ENCODE results near the gene NR5A2.
"Not testable (repeated sequence)": the region's sequence is repeated elsewhere in the genome, so short reads cannot be mapped to it uniquely, and the experiment has no call there.

Gene NR5A2

GRCh38 chr1:200179781-200180160 lies 152.3 kb downstream of the NR5A2 start:
- no peak for DNase-seq (ENCODE audit: low spot score)
- Mint-ChIP-seq H3K27me3 (ENCODE audit: low read depth) (peaks cover 17% of the 10 kb centered on the region), H3K27ac (no peak overlapping the region), H3K4me1 (ENCODE audit: low read depth) (peaks cover 4% of the 10 kb centered on the region), H3K9me3 (no peaks in the 10 kb centered on the region), H3K4me3 (no peak overlapping the region), H3K36me3 (ENCODE audit: low read depth) (no peaks in the 10 kb centered on the region)

DNA sequence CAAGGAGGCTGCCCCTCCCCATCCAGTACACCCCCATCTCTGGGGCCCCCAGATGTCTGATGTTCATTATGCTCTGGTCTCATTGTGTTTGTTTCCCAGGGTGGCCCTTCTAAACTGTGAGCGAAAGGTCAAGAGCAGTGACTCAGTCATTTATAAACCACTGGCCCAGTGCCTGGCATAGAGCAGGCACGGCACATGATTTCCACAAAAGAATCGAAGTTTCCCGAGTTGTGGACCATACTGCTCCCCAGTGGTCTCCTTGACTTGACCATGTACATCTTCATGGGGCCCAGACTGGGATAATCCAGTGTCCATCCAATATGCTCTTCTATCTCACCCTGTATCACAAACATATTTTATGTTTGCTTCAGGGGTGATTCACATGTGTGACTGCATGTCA lies 153.3 kb downstream of the NR5A2 start:
- DNase-seq (ENCODE audit: low spot score), result no peak
- no peaks in the 10 kb centered on the region for H3K9me3 Mint-ChIP-seq

GRCh38 chr1:200181861-200182260 lies 154.4 kb downstream of the NR5A2 start:
- Mint-ChIP-seq H3K4me1 (ENCODE audit: low read depth) (no peaks in the 10 kb centered on the region), H3K36me3 (ENCODE audit: low read depth) (no peaks in the 10 kb centered on the region), H3K9me3 (peaks cover 4% of the 10 kb centered on the region), H3K4me3 (no peak overlapping the region), H3K27ac (no peak overlapping the region), H3K27me3 (ENCODE audit: low read depth) (peaks cover 23% of the 10 kb centered on the region)
- DNase-seq (ENCODE audit: low spot score), result no peak

More for the DNA sequence above, 153.3 kb downstream of the NR5A2 start:
- no peak overlapping the region for H3K27ac Mint-ChIP-seq
- H3K27me3 Mint-ChIP-seq (ENCODE audit: low read depth), result peaks cover 19% of the 10 kb centered on the region
- H3K36me3 Mint-ChIP-seq (ENCODE audit: low read depth), result no peaks in the 10 kb centered on the region
- no peaks in the 10 kb centered on the region for H3K4me1 Mint-ChIP-seq (ENCODE audit: low read depth)
- H3K4me3 Mint-ChIP-seq, result no peak overlapping the region

- peaks cover 4% of the 10 kb centered on the region for H3K9me3 Mint-ChIP-seq
- H3K27me3 Mint-ChIP-seq (ENCODE audit: low read depth), result peaks cover 26% of the 10 kb centered on the region
- no peak for DNase-seq (ENCODE audit: low spot score)
- H3K4me1 Mint-ChIP-seq (ENCODE audit: low read depth), result no peaks in the 10 kb centered on the region
- H3K27ac Mint-ChIP-seq, result no peak overlapping the region
- no peak overlapping the region for H3K4me3 Mint-ChIP-seq
- no peaks in the 10 kb centered on the region for H3K36me3 Mint-ChIP-seq (ENCODE audit: low read depth)
Observed at GRCh38 chr1:200182701-200183100, 155.2 kb downstream of the NR5A2 start.

GRCh38 chr1:200183637-200184036 lies 156.1 kb downstream of the NR5A2 start:
- Mint-ChIP-seq H3K4me3 (no peak overlapping the region), H3K9me3 (peaks cover 4% of the 10 kb centered on the region), H3K36me3 (ENCODE audit: low read depth) (no peaks in the 10 kb centered on the region), H3K4me1 (ENCODE audit: low read depth) (no peaks in the 10 kb centered on the region), H3K27me3 (ENCODE audit: low read depth) (peaks cover 32% of the 10 kb centered on the region), H3K27ac (no peak overlapping the region)
- DNase-seq (ENCODE audit: low spot score), result no peak

GRCh38 chr1:200184196-200184595 lies 156.7 kb downstream of the NR5A2 start:
- Mint-ChIP-seq H3K27ac (no peak overlapping the region), H3K9me3 (peaks cover 4% of the 10 kb centered on the region), H3K4me1 (ENCODE audit: low read depth) (no peaks in the 10 kb centered on the region), H3K4me3 (no peak overlapping the region), H3K27me3 (ENCODE audit: low read depth) (peaks cover 32% of the 10 kb centered on the region), H3K36me3 (ENCODE audit: low read depth) (no peaks in the 10 kb centered on the region)
- no peak for DNase-seq (ENCODE audit: low spot score)

GRCh38 chr1:200185191-200185590 lies 157.7 kb downstream of the NR5A2 start:
- DNase-seq (ENCODE audit: low spot score); H3K9me3 Mint-ChIP-seq; H3K27ac Mint-ChIP-seq; H3K36me3 Mint-ChIP-seq (ENCODE audit: low read depth); H3K4me3 Mint-ChIP-seq; H3K4me1 Mint-ChIP-seq (ENCODE audit: low read depth): not testable (repeated sequence)
- H3K27me3 Mint-ChIP-seq (ENCODE audit: low read depth), result peaks cover 32% of the 10 kb centered on the region

- H3K27ac Mint-ChIP-seq; DNase-seq (ENCODE audit: low spot score); H3K9me3 Mint-ChIP-seq; H3K36me3 Mint-ChIP-seq (ENCODE audit: low read depth); H3K4me1 Mint-ChIP-seq (ENCODE audit: low read depth); H3K4me3 Mint-ChIP-seq: not testable (repeated sequence)
- H3K27me3 Mint-ChIP-seq (ENCODE audit: low read depth), result peaks cover 27% of the 10 kb centered on the region
Observed at GRCh38 chr1:200187332-200187731, 159.8 kb downstream of the NR5A2 start.

DNA sequence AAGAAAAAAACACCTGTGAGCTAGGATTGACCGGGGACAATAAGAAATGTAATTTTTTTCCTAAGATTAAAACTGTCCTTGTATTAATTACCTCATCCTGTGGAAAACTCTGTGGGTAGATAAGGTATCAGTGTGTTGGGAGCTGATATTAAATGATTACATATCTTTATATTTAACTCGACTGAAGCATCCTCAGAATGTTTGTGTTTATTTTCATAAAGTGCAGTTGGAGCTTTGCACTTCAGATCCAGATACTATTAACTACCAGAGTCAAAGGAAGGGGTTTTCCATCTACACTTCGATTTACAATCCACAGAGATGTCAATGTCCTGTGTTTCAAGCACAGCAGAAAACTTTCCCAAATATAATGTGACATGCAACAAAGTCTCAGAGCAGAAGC lies 164.5 kb downstream of the NR5A2 start:
- no peak for DNase-seq (ENCODE audit: low spot score)
- no peaks in the 10 kb centered on the region for H3K9me3 Mint-ChIP-seq
- H3K36me3 Mint-ChIP-seq (ENCODE audit: low read depth), result no peaks in the 10 kb centered on the region
- H3K4me3 Mint-ChIP-seq, result no peak overlapping the region
- H3K27me3 Mint-ChIP-seq (ENCODE audit: low read depth), result peaks cover 18% of the 10 kb centered on the region
- H3K27ac Mint-ChIP-seq, result no peak overlapping the region
- H3K4me1 Mint-ChIP-seq (ENCODE audit: low read depth), result no peaks in the 10 kb centered on the region

- Mint-ChIP-seq H3K27ac (no peak overlapping the region), H3K36me3 (ENCODE audit: low read depth) (no peaks in the 10 kb centered on the region), H3K4me3 (no peak overlapping the region), H3K4me1 (ENCODE audit: low read depth) (no peaks in the 10 kb centered on the region), H3K9me3 (no peaks in the 10 kb centered on the region), H3K27me3 (ENCODE audit: low read depth) (peaks cover 14% of the 10 kb centered on the region)
- DNase-seq (ENCODE audit: low spot score), result no peak
Observed at GRCh38 chr1:200194477-200194876, 167.0 kb downstream of the NR5A2 start.

- Mint-ChIP-seq H3K27me3 (ENCODE audit: low read depth) (peaks cover 13% of the 10 kb centered on the region), H3K4me3 (no peak overlapping the region), H3K4me1 (ENCODE audit: low read depth) (no peaks in the 10 kb centered on the region), H3K9me3 (no peaks in the 10 kb centered on the region), H3K27ac (no peak overlapping the region), H3K36me3 (ENCODE audit: low read depth) (no peaks in the 10 kb centered on the region)
- no peak for DNase-seq (ENCODE audit: low spot score)
Observed at GRCh38 chr1:200198236-200198635, 170.7 kb downstream of the NR5A2 start.

DNA sequence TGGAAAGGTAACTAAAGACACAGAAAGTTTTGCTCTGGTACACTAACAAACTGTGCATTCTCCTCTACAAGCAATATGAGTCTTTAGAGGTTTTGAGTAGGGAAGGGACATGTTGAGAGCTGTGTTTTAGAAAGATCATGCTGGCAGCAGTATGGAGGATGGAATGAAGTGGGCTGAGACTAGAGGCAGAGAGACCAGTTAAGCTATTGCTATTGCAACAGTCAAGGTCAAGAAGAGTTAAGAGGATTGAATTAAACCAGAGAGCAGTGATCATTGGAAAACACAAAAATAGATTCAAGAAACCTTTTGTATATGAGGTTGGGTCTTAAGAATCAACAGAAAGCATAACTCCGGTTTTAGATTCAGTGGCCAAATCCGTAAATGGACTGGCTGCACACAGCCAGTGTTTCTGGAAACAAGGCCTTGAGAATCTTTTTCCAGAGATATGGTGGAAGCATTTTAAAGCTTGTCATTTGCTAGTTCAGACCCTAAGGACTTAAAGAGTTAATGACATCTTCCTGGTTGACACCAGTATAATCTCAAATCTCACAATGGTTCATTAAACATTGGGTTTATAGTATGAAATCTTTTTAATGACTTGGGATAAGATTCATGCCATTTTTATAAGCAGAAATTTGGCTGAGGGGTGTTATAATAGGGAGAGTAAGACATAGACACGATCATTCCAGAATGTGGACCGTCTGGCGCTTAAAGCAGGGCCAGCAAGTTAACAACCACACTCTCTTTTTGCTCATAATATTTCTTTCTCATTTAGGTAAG lies 177.9 kb downstream of the NR5A2 start:
- Mint-ChIP-seq H3K4me3 (no peak overlapping the region), H3K36me3 (ENCODE audit: low read depth) (no peaks in the 10 kb centered on the region), H3K27me3 (ENCODE audit: low read depth) (peaks cover 12% of the 10 kb centered on the region), H3K27ac (no peak overlapping the region), H3K9me3 (no peaks in the 10 kb centered on the region), H3K4me1 (ENCODE audit: low read depth) (no peaks in the 10 kb centered on the region)
- DNase-seq (ENCODE audit: low spot score), result no peak

DNA sequence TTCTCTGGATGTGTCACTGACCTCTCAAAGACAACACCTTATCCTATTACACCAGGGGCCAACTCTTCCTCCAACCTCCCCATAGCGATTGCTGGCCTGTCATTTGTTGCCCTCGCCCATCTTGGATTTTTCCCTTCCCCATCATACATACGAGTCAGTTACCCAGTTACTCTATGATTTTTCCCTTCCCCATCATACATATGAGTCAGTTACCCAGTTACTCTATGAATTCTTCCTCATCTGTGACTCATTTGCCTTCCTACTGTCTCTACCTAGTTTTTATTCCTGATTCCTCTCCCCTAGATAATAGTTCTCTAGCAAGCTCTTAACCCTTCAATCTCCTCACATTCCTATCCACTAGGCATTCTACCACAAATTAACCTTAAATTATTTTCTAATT lies 178.8 kb downstream of the NR5A2 start:
- Mint-ChIP-seq H3K27me3 (ENCODE audit: low read depth) (peaks cover 12% of the 10 kb centered on the region), H3K9me3 (no peaks in the 10 kb centered on the region), H3K4me1 (ENCODE audit: low read depth) (no peaks in the 10 kb centered on the region), H3K27ac (no peak overlapping the region), H3K36me3 (ENCODE audit: low read depth) (no peaks in the 10 kb centered on the region), H3K4me3 (no peak overlapping the region)
- DNase-seq (ENCODE audit: low spot score), result no peak

DNA sequence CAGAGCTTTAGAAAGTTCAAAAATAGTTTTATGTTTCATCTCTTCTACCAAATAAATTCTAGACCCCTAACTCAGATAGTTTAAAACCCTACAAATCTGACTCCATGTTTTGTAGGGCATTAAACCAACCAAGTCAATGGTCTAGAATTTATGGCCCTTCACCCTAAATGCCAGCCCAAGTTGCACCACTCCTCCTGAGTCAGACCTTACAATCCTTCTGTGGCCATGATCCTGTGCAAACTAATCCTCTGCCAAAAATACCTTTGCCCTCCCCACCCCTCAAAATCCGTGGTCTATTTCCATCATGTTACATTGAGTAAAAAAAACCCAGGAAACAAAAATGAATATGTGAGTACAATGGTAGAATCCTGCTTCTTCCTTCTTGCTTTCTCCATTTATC lies 179.3 kb downstream of the NR5A2 start:
- H3K36me3 Mint-ChIP-seq (ENCODE audit: low read depth), result no peaks in the 10 kb centered on the region
- no peaks in the 10 kb centered on the region for H3K9me3 Mint-ChIP-seq
- no peak for DNase-seq (ENCODE audit: low spot score)
- no peak overlapping the region for H3K27ac Mint-ChIP-seq
- H3K4me3 Mint-ChIP-seq, result no peak overlapping the region
- no peaks in the 10 kb centered on the region for H3K4me1 Mint-ChIP-seq (ENCODE audit: low read depth)
- peaks cover 12% of the 10 kb centered on the region for H3K27me3 Mint-ChIP-seq (ENCODE audit: low read depth)

- H3K9me3 Mint-ChIP-seq, result no peaks in the 10 kb centered on the region
- H3K36me3 Mint-ChIP-seq (ENCODE audit: low read depth), result no peaks in the 10 kb centered on the region
- no peak for DNase-seq (ENCODE audit: low spot score)
- peaks cover 12% of the 10 kb centered on the region for H3K27me3 Mint-ChIP-seq (ENCODE audit: low read depth)
- H3K4me1 Mint-ChIP-seq (ENCODE audit: low read depth), result no peaks in the 10 kb centered on the region
- H3K4me3 Mint-ChIP-seq, result no peak overlapping the region
- no peak overlapping the region for H3K27ac Mint-ChIP-seq
Observed at GRCh38 chr1:200207711-200208126, 180.2 kb downstream of the NR5A2 start.
